ENCODE data around the gene UTS2R. TPM values are rescaled to one million over a fixed set of nuclear protein-coding genes. Genes with fewer than 3 reads are reported as not detected.

Gene UTS2R
- polyA plus RNA-seq, 3 donors, result not detected

DNA sequence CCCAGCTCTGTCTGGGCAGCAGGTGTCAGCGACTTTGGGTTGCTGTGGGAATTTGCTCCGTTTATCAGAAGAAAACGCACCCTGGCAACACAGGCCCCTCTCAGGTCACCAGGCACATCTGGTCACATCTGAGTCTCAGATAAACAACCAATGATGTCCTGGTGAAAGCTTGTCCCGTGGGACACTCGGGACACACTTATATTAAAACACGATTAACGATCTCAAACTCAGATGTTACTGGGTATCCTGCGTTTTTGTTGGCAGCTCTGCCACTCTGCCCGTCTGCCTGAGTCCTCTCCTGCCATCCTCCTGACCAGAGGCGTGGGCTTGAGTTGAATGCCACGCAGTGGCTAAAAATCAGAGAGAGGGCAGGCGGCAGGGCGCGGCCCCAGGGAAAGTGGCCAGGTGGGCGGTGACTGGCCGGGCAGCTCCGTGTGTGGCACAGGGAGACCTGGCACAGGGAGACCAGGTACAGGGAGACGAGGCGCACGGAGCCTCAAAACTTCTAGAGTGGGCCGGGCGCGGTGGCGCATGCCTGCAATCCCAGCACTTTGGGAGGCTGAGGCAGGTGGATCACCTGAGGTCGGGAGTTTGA, 40.1 kb upstream of the UTS2R start:
- H3K4me3 ChIP-seq (replicated peaks in 1 of 3; ENCODE audit: low read depth in 2 of 3, low read length in 3 of 3), result peak overlapping the region in 1 of 3 experiments; percentile 92
- H3K4me2 ChIP-seq (replicated peaks; ENCODE audit: extremely low read depth, low read length, poor library complexity, severe bottlenecking), result no peak overlapping the region
- no peak overlapping the region for H3K27ac ChIP-seq (ENCODE audit: low read depth in 1 of 2, low read length in 2 of 2)
- peaks cover 64% of the 10 kb centered on the region for H4K20me1 ChIP-seq (ENCODE audit: insufficient read depth, low read length)
- Mint-ChIP-seq H3K4me1 (peaks cover 43% of the 10 kb centered on the region), H3K4me3 (peak overlapping the region in 1 of 2 donors; percentile 96), H3K36me3 (peaks cover 14 to 18% of the 10 kb centered on the region in 2 donors), H3K27me3 (ENCODE audit: low read depth in 3 of 3) (peaks cover 15 to 36% (median 16%) of the 10 kb centered on the region in 3 donors), H3K9me3 (peaks cover 0 to 3% (median 0%) of the 10 kb centered on the region in 7 donors), H3K27ac (no peak overlapping the region)
- H3K4me1 ChIP-seq (ENCODE audit: control insufficient read depth in 1 of 2, insufficient read depth in 2 of 2, low read length in 2 of 2), result peaks cover 36 to 61% of the 10 kb centered on the region in 2 donors
- no peaks in the 10 kb centered on the region for H3K9me3 ChIP-seq (replicated peaks in 1 of 2; ENCODE audit: control insufficient read depth in 1 of 2, insufficient read depth in 1 of 2, low read length in 2 of 2)
- 97% methylated on average over 23 of the region's 25 CpGs for WGBS (ENCODE audit: insufficient coverage)
- H3K27me3 ChIP-seq (ENCODE audit: control insufficient read depth in 2 of 2, insufficient read depth in 2 of 2, low read length in 2 of 2), result no peaks in the 10 kb centered on the region
- H3K9ac ChIP-seq (ENCODE audit: insufficient read depth, low read length, poor library complexity, severe bottlenecking), result no peak overlapping the region
- peaks cover 2 to 22% of the 10 kb centered on the region in 2 donors for H3K36me3 ChIP-seq (replicated peaks in 1 of 2; ENCODE audit: control insufficient read depth in 1 of 2, insufficient read depth in 2 of 2, low read length in 2 of 2)
- no peak overlapping the region for H2AFZ ChIP-seq (ENCODE audit: insufficient read depth, low read depth, low read length, poor library complexity, severe bottlenecking)
- H3K79me2 ChIP-seq (ENCODE audit: insufficient read depth, low read length), result peaks cover 34% of the 10 kb centered on the region
- TF ChIP-seq, protein P1, sequence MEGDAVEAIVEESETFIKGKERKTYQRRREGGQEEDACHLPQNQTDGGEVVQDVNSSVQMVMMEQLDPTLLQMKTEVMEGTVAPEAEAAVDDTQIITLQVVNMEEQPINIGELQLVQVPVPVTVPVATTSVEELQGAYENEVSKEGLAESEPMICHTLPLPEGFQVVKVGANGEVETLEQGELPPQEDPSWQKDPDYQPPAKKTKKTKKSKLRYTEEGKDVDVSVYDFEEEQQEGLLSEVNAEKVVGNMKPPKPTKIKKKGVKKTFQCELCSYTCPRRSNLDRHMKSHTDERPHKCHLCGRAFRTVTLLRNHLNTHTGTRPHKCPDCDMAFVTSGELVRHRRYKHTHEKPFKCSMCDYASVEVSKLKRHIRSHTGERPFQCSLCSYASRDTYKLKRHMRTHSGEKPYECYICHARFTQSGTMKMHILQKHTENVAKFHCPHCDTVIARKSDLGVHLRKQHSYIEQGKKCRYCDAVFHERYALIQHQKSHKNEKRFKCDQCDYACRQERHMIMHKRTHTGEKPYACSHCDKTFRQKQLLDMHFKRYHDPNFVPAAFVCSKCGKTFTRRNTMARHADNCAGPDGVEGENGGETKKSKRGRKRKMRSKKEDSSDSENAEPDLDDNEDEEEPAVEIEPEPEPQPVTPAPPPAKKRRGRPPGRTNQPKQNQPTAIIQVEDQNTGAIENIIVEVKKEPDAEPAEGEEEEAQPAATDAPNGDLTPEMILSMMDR (IDR thresholded peaks at IDR 0.05), result no peak
- intact Hi-C loops (cut with micrococcal nuclease), result loop anchor here in 1 of 2 donors (5.0 kb wide), 1 partner anchor 34 kb away; no protein-coding TSS in a partner anchor
- no peak for DNase-seq

DNA sequence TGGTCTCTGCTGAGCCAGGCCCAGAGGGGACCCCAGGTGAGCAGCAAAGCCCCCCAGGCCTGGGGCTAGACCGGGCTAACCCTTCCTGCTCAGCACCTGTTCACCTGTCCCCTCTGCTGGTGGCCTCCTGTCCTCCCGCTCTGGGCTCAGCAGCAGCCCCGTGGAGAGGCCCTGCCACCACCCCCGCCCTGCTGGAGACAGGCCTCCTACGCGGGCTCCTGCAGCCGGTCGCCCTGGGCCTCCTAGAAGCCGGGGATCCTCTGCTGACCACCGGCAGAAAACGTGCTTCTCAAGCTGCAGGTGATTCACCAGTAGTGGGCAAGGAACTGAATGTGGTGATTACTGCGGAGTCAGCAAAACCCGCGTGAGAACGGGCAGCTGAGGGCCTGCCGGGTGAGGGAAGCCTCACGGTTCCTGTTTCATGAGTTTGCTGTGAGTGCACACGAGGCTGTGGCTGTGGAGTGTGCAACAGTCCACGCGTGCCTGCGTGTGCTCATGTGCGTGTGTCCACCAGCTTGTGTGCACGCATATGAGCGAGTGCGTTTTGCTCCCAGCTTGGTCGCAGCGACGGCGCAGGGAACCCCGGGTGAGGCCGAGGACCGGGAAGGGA, 38.8 kb upstream of the UTS2R start:
- H3K36me3 Mint-ChIP-seq, result peaks cover 6 to 9% of the 10 kb centered on the region in 2 donors
- intact Hi-C loops (cut with micrococcal nuclease), result loop anchor here in 1 of 2 donors (5.0 kb wide), 1 partner anchor 35 kb away; no protein-coding TSS in a partner anchor
- peak; percentile 90 to 95 (median 94) for DNase-seq
- peaks cover 11 to 34% (median 12%) of the 10 kb centered on the region in 3 donors for H3K27me3 Mint-ChIP-seq (ENCODE audit: low read depth in 3 of 3)
- peaks cover 0 to 3% (median 0%) of the 10 kb centered on the region in 7 donors for H3K9me3 Mint-ChIP-seq
- TF ChIP-seq, protein P1 (IDR thresholded peaks at IDR 0.05), result no peak
- Histone ChIP-seq H3K4me3 (replicated peaks in 1 of 3; ENCODE audit: low read depth in 2 of 3, low read length in 3 of 3) (peak overlapping the region; percentile 70 to 92 (median 88)), H3K27ac (ENCODE audit: low read depth in 1 of 2, low read length in 2 of 2) (peak overlapping the region; percentile 68 to 92), H3K27me3 (ENCODE audit: control insufficient read depth in 2 of 2, insufficient read depth in 2 of 2, low read length in 2 of 2) (no peaks in the 10 kb centered on the region), H4K20me1 (ENCODE audit: insufficient read depth, low read length) (peaks cover 51% of the 10 kb centered on the region), H3K4me2 (replicated peaks; ENCODE audit: extremely low read depth, low read length, poor library complexity, severe bottlenecking) (peak overlapping the region; percentile 97), H3K9ac (ENCODE audit: insufficient read depth, low read length, poor library complexity, severe bottlenecking) (peak overlapping the region; percentile 91), H3K79me2 (ENCODE audit: insufficient read depth, low read length) (peaks cover 34% of the 10 kb centered on the region), H3K36me3 (replicated peaks in 1 of 2; ENCODE audit: control insufficient read depth in 1 of 2, insufficient read depth in 2 of 2, low read length in 2 of 2) (peaks cover 0 to 11% of the 10 kb centered on the region in 2 donors), H2AFZ (ENCODE audit: insufficient read depth, low read depth, low read length, poor library complexity, severe bottlenecking) (peak overlapping the region; percentile 41), H3K4me1 (ENCODE audit: control insufficient read depth in 1 of 2, insufficient read depth in 2 of 2, low read length in 2 of 2) (peaks cover 36 to 61% of the 10 kb centered on the region in 2 donors), H3K9me3 (replicated peaks in 1 of 2; ENCODE audit: control insufficient read depth in 1 of 2, insufficient read depth in 1 of 2, low read length in 2 of 2) (no peaks in the 10 kb centered on the region)
- peak overlapping the region; percentile 81 to 93 (median 90) for H3K27ac Mint-ChIP-seq
- H3K4me3 Mint-ChIP-seq, result peak overlapping the region; percentile 91 to 96
- 10% methylated on average over 29 of the region's 32 CpGs for WGBS (ENCODE audit: insufficient coverage)
- H3K4me1 Mint-ChIP-seq, result peaks cover 45% of the 10 kb centered on the region

Measured in CD14-positive monocyte (primary cell).